Measurements from ENCODE around the gene SLC25A33. TPM values are rescaled to one million over a fixed set of nuclear protein-coding genes. Genes with fewer than 3 reads are reported as not detected.

The SLC25A33 gene
- total RNA-seq, 1 donor from 2014 or later, result 6.6 TPM

DNA sequence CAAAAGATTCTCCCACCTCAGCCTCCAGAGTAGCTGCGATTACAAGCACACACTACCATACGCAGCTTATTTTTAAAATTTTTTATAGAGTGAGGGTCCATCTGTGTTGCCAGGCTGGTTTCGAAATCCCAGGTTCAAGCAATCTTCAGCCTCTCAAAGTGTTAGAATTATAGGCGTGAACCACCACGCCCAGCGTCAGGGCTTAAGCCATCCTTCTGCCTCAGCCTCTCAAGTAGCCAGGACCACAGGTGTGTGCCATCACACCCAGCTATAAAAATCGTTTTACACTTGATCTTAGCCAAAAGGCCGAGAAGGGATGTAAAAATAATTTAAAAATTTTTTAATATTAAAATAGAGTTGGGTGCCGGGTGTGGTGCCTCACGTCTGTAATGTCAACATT is 4.3 kb upstream of the SLC25A33 start:
- no peaks in the 10 kb centered on the region for H3K36me3 Mint-ChIP-seq (ENCODE audit: low read depth)
- no peaks in the 10 kb centered on the region for H3K9me3 Mint-ChIP-seq (ENCODE audit: low read depth)
- no peak overlapping the region for H3K4me3 Mint-ChIP-seq (ENCODE audit: unreplicated experiment)
- TF ChIP-seq, protein P1, sequence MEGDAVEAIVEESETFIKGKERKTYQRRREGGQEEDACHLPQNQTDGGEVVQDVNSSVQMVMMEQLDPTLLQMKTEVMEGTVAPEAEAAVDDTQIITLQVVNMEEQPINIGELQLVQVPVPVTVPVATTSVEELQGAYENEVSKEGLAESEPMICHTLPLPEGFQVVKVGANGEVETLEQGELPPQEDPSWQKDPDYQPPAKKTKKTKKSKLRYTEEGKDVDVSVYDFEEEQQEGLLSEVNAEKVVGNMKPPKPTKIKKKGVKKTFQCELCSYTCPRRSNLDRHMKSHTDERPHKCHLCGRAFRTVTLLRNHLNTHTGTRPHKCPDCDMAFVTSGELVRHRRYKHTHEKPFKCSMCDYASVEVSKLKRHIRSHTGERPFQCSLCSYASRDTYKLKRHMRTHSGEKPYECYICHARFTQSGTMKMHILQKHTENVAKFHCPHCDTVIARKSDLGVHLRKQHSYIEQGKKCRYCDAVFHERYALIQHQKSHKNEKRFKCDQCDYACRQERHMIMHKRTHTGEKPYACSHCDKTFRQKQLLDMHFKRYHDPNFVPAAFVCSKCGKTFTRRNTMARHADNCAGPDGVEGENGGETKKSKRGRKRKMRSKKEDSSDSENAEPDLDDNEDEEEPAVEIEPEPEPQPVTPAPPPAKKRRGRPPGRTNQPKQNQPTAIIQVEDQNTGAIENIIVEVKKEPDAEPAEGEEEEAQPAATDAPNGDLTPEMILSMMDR (IDR thresholded peaks at IDR 0.05), result no peak
- no peak for DNase-seq (ENCODE audit: low spot score)
- no peak overlapping the region for H3K27ac Mint-ChIP-seq (ENCODE audit: unreplicated experiment)
- H3K4me1 Mint-ChIP-seq (ENCODE audit: low read depth), result peaks cover 7% of the 10 kb centered on the region
- H3K27me3 Mint-ChIP-seq (ENCODE audit: low read depth), result no peaks in the 10 kb centered on the region

DNA sequence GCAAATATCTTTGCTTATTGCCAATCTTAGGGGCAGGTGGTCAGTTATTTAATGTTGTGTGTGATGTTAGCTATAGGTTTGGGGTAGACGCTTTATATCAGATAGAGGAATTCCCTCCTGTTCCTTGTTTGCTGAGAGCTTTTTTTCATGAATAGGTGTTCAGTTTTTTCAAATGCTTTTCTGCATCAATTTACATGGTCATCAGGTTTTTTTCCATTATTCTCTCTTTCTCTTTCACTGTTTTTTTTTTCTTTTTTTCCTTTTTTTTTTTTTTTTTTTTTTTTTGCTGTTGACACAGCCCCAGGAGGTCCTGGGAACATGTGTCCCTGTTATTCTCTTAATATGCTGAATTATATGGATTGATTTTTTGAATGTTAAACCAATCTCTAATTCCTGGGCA is 3.0 kb upstream of the SLC25A33 start:
- Mint-ChIP-seq H3K4me3 (ENCODE audit: unreplicated experiment) (no peak overlapping the region), H3K9me3 (ENCODE audit: low read depth) (no peaks in the 10 kb centered on the region), H3K36me3 (ENCODE audit: low read depth) (no peaks in the 10 kb centered on the region), H3K27me3 (ENCODE audit: low read depth) (no peaks in the 10 kb centered on the region), H3K27ac (ENCODE audit: unreplicated experiment) (no peak overlapping the region), H3K4me1 (ENCODE audit: low read depth) (peaks cover 17% of the 10 kb centered on the region)
- no peak for DNase-seq (ENCODE audit: low spot score)
- TF ChIP-seq, protein P1 (IDR thresholded peaks at IDR 0.05), result no peak

DNA sequence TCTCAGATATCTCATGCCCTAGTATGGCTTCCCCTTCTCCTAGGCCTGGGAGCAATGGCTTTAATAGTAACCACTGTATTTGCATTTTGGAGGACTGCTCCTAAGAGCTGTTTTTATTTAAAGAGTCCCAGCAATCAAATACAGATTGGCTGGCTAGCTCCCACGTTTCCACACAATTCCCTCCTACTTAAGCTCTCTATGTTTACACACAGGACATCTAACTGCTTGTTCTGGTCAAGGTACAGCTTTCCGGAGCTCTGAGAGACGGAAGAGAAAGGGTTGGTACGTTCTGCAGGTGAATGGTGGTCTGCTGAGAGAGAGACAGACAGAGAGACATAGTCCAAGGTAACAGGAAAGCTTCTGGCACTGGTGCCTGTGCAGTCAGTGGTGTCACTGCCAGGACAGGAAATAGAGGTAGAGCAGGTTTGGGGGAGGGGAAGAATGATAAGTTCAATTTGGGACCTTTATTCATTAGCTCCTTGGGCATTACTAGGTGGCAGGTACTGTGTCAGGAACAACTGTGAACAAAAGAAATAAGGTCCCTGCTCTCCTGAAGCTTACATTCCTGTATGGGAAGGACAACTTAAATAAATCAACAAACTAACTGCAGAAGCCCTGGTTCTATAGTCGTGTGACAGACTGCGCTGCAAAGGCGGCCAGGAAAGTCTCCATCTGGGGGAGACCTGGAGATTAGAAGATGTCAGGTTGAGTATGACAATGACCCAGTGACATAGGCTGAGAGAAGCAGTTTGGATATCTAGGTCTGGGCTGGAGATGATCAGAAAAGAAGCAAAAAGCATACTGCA is 1.2 kb upstream of the SLC25A33 start:
- DNase-seq (ENCODE audit: low spot score), result peak; percentile 3
- TF ChIP-seq, protein P1 (IDR thresholded peaks at IDR 0.05), result no peak

DNA sequence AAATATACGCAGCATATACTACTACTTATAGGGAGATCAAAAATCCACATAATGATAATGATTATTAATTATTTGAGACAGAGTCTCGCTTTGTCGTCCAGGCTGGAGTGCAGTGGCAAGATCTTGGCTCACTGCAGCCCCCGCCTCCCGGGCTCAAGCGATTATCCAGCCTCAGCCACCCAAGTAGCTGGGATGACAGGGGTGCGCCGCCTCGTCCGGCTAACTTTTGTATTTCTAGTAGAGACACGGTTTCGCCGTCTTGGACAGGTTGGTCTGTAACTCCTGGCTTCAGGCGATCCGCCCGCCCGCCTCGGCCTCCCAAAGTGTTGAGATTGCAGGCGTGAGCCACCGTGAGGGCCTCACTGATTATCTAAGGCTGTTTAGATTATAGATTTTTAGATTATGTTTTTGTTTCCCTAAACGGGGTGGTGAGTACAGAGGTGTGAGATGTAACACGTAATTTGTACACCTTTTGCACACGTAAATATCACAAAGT is 548 bp upstream of the SLC25A33 start:
- Mint-ChIP-seq H3K4me3 (ENCODE audit: unreplicated experiment) (peak overlapping the region; percentile 45), H3K9me3 (ENCODE audit: low read depth) (no peaks in the 10 kb centered on the region), H3K36me3 (ENCODE audit: low read depth) (no peaks in the 10 kb centered on the region), H3K27me3 (ENCODE audit: low read depth) (no peaks in the 10 kb centered on the region), H3K4me1 (ENCODE audit: low read depth) (peaks cover 24% of the 10 kb centered on the region), H3K27ac (ENCODE audit: unreplicated experiment) (peak overlapping the region; percentile 92)
- DNase-seq (ENCODE audit: low spot score), result peak; percentile 62
- TF ChIP-seq, protein P1 (IDR thresholded peaks at IDR 0.05), result no peak

More for the DNA sequence above, 1.2 kb upstream of the SLC25A33 start:
- Mint-ChIP-seq H3K27ac (ENCODE audit: unreplicated experiment) (peak overlapping the region; percentile 92), H3K4me3 (ENCODE audit: unreplicated experiment) (no peak overlapping the region), H3K27me3 (ENCODE audit: low read depth) (no peaks in the 10 kb centered on the region), H3K9me3 (ENCODE audit: low read depth) (no peaks in the 10 kb centered on the region), H3K4me1 (ENCODE audit: low read depth) (peaks cover 24% of the 10 kb centered on the region), H3K36me3 (ENCODE audit: low read depth) (no peaks in the 10 kb centered on the region)

DNA sequence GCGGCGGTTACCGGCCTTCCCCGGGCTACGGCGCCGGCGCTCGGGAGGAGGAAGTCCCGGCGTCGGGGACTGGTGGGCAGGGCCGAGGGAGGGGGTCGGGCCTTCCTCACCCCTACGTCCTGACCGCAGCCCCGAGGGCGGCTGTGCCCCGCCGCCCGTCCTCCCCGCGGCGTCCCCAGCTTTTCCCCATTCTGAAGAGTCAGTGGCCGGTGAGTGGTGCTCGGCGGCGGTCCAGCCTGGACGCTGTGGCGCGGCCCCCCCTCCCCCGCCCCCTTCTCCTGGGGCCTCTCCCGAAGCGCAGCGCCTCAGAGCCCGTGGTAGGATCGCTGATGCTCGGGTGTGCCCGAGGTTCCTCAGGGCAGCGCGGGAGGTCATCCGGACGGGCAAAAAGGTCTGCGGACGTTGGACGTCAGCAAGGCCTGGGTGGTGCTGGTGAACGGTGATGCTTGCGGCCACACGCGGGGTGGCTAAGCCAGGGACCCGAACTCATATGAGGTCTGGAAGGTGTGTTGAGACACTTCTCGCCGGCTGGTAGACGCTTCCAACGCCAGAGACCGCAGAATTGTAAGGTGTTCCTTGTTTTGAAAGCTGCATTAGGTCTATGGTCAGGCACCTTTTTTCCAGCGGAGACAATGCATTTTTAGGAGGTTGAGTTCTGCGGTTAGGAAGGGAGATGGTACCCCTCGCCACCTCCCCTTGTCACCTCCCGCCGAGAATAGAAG is 725 bp downstream of the SLC25A33 start:
- TF ChIP-seq, protein P1 (IDR thresholded peaks at IDR 0.05), result no peak
- Mint-ChIP-seq H3K27ac (ENCODE audit: unreplicated experiment) (peak overlapping the region; percentile 94), H3K9me3 (ENCODE audit: low read depth) (no peaks in the 10 kb centered on the region), H3K36me3 (ENCODE audit: low read depth) (no peaks in the 10 kb centered on the region), H3K4me3 (ENCODE audit: unreplicated experiment) (peak overlapping the region; percentile 93), H3K4me1 (ENCODE audit: low read depth) (peaks cover 24% of the 10 kb centered on the region), H3K27me3 (ENCODE audit: low read depth) (no peaks in the 10 kb centered on the region)
- DNase-seq (ENCODE audit: low spot score), result no peak
